Measurements from ENCODE around the gene KRTAP10-8.

- TF ChIP-seq CTCF (conservative IDR thresholded peaks at IDR 0.05 in 1 of 2, IDR thresholded peaks at IDR 0.05 in 1 of 2; ENCODE audit: extremely low read depth in 1 of 2, insufficient read depth in 1 of 2, low read depth in 1 of 2, low read length in 2 of 2) (no peak), EZH2 (IDR thresholded peaks at IDR 0.05; ENCODE audit: borderline replicate concordance, low read length) (no peak)
Observed at GRCh38 chr21:44593598-44594405, 18.1 kb upstream of the KRTAP10-8 start.

Data from mammary epithelial cell (primary cell).